GM06990 (cell line): ENCODE measurements around the gene FBP1.

Experiments
- DNase-seq: peaks from one replicate; pipeline ENCODE4 v3.0.0-alpha.2; 2011; ENCODE audit not compliant: insufficient read length; ENCODE audit errors: extremely low read depth
- H3K27me3 ChIP-seq: replicated peaks from 2 replicates; pipeline ENCODE4 v1.6.0; 2011; ENCODE audit warnings: low read length; ENCODE audit not compliant: control insufficient read depth, insufficient read depth
- H3K36me3 ChIP-seq: 2 replicates; pipeline ENCODE4 v1.5.1; 2011; ENCODE audit warnings: low read length; ENCODE audit not compliant: control insufficient read depth, insufficient read depth
- H3K4me3 ChIP-seq: replicated peaks from 2 replicates; pipeline ENCODE4 v1.5.1; 2011; ENCODE audit warnings: low read depth, mild to moderate bottlenecking, control low read depth, low read length
- TF ChIP-seq, protein P1 (sequence below): IDR thresholded peaks from 2 replicates; pipeline ENCODE4 v1.5.1; 2011; ENCODE audit warnings: low read length, control low read depth, mild to moderate bottlenecking, inconsistent platforms; ENCODE audit not compliant: insufficient read depth, poor library complexity, severe bottlenecking

Gene FBP1

DNA sequence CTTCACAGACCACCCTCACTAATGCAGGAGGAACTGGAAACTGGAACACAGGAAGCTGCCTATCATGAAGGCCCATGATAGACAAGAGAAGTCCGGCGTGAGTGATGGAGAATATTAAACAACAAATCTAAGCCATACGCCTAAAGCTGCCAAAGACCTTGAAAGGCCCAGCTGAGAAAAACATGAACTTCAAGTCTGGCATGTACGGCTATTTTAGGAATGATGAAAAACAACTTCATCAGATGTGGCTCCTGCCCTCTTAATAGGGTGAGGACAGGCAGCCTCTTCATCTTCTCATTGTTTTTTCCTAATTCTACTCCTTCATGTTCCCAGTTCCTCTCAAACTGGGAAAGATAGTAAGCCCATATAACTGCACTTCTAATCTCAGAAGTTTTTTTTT is 20.3 kb downstream of the FBP1 start:
- TF ChIP-seq, protein P1, sequence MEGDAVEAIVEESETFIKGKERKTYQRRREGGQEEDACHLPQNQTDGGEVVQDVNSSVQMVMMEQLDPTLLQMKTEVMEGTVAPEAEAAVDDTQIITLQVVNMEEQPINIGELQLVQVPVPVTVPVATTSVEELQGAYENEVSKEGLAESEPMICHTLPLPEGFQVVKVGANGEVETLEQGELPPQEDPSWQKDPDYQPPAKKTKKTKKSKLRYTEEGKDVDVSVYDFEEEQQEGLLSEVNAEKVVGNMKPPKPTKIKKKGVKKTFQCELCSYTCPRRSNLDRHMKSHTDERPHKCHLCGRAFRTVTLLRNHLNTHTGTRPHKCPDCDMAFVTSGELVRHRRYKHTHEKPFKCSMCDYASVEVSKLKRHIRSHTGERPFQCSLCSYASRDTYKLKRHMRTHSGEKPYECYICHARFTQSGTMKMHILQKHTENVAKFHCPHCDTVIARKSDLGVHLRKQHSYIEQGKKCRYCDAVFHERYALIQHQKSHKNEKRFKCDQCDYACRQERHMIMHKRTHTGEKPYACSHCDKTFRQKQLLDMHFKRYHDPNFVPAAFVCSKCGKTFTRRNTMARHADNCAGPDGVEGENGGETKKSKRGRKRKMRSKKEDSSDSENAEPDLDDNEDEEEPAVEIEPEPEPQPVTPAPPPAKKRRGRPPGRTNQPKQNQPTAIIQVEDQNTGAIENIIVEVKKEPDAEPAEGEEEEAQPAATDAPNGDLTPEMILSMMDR: no peak

DNA sequence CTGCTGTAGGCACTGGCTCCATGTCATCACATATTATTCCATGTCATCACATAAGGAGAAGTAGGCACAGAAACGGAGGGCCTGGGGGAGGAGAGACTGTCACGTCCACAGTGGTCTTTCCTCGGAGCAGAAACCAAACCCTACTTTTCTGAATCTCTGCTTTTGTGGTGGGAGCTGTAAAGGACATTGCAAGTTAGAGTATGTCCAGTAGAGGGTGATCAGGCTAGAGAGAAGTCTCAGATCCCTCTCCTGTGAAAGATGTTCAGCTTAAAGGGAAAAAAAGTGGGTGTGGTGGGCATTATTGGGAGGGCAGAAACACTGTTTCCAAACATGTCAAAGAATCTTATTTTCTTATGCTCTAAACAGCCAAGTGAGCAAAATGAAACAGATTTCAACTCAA is 26.3 kb downstream of the FBP1 start:
- Histone ChIP-seq H3K4me3 (no peak overlapping the region), H3K27me3 (no peaks in the 10 kb centered on the region; the same call in 1 of the 2 replicates), H3K36me3 (no peaks in the 10 kb centered on the region)
- TF ChIP-seq, protein P1: no peak
- DNase-seq: no peak

More for the DNA sequence above, 20.3 kb downstream of the FBP1 start:
- Histone ChIP-seq H3K36me3 (no peaks in the 10 kb centered on the region), H3K27me3 (no peaks in the 10 kb centered on the region), H3K4me3 (no peak overlapping the region)
- no peak for DNase-seq

DNA sequence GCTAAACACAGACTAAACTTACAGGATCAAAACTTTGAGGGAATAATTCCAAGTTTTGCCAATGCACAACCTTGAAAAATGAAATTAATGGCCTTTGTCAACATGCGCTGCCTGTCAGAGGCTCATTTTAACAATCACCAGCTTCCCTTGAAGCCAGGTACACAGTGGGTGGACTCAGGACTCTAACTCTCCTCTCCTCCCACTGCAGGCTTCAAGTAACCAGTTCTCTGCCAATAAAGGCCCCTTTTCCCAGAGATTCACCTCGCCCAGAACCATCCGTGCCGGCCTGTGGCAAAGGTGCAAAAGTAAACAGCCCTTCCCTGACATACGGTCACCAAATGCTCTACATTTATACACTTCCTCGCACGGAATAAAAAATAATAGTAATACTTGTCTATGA is 27.2 kb downstream of the FBP1 start:
- TF ChIP-seq, protein P1: no peak
- DNase-seq: no peak
- Histone ChIP-seq H3K27me3 (no peaks in the 10 kb centered on the region; the same call in 1 of the 2 replicates), H3K36me3 (no peaks in the 10 kb centered on the region), H3K4me3 (no peak overlapping the region)

DNA sequence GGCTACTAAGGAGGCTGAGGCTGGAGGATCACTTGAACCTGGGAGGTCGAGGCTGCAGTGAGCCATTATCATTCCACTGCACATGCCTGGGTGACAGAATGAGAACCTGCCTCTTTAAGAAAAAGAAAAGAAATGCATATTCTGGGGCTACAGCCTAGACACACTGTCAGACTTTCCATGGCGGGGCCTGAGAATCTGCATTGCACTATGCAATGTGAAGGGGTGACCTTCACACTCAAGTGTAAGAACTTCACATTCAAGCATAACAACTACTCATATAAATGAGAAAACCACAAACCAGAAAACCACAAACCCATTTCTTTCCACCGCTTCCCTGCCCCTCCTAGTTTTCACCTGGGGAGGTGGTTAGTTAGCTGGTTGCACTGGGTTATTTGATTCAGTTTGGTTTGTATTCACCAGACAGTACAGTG is 27.7 kb downstream of the FBP1 start:
- Histone ChIP-seq H3K4me3 (no peak overlapping the region), H3K36me3 (no peaks in the 10 kb centered on the region), H3K27me3 (no peaks in the 10 kb centered on the region; the same call in 1 of the 2 replicates)
- TF ChIP-seq, protein P1: no peak
- DNase-seq: no peak

DNA sequence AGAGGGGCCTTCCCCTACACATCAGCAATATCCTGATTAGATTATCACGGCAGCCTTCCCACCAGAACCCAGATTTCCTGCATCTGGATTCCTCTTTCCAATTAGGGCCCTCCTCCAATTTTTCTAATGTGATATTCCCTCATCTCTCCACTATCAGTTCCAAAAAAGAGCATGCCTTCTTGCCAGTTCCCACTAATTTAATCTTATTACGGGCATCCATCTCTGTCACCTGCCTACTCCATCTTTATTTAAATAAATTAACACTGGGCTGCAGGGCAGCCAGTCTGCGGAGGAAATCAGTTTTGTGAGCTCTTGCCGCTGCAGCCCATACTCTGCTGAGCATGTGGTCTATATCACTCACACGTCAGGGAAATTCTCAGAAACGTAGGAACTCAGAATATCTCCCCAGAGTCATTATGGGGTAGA is 29.1 kb downstream of the FBP1 start:
- Histone ChIP-seq H3K4me3 (no peak overlapping the region), H3K27me3 (no peaks in the 10 kb centered on the region; the same call in none of the 2 replicates), H3K36me3 (no peaks in the 10 kb centered on the region)
- DNase-seq: no peak
- TF ChIP-seq, protein P1: no peak

DNA sequence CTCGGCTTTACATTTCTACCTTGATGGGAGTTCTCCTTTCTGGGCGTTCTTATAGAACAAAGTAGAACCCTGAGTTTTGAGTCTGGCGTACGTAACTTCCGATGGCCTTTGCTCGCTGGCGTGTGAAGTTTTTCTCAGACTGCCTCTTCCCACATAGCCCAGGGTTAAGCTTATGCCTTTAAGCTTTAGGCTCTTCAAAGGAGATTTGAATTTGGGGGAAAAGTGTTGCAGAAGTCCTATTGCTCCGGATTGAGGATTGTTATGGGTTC is 32.0 kb downstream of the FBP1 start:
- no peak for DNase-seq
- no peaks in the 10 kb centered on the region for H3K36me3 ChIP-seq
- H3K4me3 ChIP-seq: no peak overlapping the region
- no peaks in the 10 kb centered on the region; the same call in none of the 2 replicates for H3K27me3 ChIP-seq
- TF ChIP-seq, protein P1: no peak
